ENCODE measurements around the gene ADGRA1. TPM values are rescaled to one million over a fixed set of nuclear protein-coding genes. Genes with fewer than 3 reads are reported as not detected.

ADGRA1 gene, protein sequence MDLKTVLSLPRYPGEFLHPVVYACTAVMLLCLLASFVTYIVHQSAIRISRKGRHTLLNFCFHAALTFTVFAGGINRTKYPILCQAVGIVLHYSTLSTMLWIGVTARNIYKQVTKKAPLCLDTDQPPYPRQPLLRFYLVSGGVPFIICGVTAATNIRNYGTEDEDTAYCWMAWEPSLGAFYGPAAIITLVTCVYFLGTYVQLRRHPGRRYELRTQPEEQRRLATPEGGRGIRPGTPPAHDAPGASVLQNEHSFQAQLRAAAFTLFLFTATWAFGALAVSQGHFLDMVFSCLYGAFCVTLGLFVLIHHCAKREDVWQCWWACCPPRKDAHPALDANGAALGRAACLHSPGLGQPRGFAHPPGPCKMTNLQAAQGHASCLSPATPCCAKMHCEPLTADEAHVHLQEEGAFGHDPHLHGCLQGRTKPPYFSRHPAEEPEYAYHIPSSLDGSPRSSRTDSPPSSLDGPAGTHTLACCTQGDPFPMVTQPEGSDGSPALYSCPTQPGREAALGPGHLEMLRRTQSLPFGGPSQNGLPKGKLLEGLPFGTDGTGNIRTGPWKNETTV
- total RNA-seq = under 1 TPM; 0.14 to 0.23 TPM

DNA sequence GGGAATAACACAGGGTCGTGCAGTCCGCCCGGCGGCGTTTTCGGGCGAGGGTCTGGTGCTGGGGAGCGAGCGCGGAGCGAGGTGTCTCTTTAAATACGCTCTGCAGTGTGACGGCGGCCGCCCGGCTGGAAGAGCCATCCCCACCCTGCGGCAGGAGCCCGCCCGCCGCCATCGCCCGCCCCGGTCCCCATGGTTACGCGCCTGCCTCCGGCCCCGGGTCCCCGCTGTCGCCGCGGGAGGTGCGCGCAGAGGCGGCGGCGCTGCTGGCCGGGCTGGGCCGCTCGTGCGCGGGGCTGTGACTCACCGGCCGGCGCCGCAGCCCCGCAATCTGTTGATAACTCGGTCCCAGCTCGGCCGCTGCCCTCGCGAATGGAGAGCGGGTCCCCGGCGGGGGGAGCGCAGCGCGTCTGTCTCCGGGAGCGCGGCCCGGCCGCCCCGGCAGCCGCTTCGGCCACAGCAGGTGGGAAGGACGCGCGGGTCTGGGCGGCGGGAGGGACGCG lies at the start of gene ADGRA1:
TSS of gene ADGRA1 (plus strand) at position 246 of the 500 bp plus-strand sequence. CDS start 986 bp downstream, outside the sequence.
- H3K27ac ChIP-seq = no peak within 1 kb of the TSS
- peaks cover 46% of the 10 kb centered on the region for H3K27me3 ChIP-seq (replicated peaks; ENCODE audit: insufficient read depth)
- intact Hi-C loops (cut with DNase I) = no loop called here
- under 1% methylated on average over 16 of the region's 72 CpGs for WGBS
- no peak for DNase-seq (ENCODE audit: low spot score)
- H3K4me1 ChIP-seq (replicated peaks) = no peaks in the 10 kb centered on the region
- TF ChIP-seq POLR2AphosphoS5 (IDR thresholded peaks at IDR 0.05) = no peak
- TF ChIP-seq POLR2A (IDR thresholded peaks at IDR 0.05) = no peak
- TF ChIP-seq, protein P1, sequence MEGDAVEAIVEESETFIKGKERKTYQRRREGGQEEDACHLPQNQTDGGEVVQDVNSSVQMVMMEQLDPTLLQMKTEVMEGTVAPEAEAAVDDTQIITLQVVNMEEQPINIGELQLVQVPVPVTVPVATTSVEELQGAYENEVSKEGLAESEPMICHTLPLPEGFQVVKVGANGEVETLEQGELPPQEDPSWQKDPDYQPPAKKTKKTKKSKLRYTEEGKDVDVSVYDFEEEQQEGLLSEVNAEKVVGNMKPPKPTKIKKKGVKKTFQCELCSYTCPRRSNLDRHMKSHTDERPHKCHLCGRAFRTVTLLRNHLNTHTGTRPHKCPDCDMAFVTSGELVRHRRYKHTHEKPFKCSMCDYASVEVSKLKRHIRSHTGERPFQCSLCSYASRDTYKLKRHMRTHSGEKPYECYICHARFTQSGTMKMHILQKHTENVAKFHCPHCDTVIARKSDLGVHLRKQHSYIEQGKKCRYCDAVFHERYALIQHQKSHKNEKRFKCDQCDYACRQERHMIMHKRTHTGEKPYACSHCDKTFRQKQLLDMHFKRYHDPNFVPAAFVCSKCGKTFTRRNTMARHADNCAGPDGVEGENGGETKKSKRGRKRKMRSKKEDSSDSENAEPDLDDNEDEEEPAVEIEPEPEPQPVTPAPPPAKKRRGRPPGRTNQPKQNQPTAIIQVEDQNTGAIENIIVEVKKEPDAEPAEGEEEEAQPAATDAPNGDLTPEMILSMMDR (IDR thresholded peaks at IDR 0.05) = no peak
- no peaks in the 10 kb centered on the region for H3K9me3 ChIP-seq
- H3K36me3 ChIP-seq = no peaks in the 10 kb centered on the region
- H3K4me3 ChIP-seq = peak within 1 kb of the TSS in 1 of 2 donors; percentile 10

DNA sequence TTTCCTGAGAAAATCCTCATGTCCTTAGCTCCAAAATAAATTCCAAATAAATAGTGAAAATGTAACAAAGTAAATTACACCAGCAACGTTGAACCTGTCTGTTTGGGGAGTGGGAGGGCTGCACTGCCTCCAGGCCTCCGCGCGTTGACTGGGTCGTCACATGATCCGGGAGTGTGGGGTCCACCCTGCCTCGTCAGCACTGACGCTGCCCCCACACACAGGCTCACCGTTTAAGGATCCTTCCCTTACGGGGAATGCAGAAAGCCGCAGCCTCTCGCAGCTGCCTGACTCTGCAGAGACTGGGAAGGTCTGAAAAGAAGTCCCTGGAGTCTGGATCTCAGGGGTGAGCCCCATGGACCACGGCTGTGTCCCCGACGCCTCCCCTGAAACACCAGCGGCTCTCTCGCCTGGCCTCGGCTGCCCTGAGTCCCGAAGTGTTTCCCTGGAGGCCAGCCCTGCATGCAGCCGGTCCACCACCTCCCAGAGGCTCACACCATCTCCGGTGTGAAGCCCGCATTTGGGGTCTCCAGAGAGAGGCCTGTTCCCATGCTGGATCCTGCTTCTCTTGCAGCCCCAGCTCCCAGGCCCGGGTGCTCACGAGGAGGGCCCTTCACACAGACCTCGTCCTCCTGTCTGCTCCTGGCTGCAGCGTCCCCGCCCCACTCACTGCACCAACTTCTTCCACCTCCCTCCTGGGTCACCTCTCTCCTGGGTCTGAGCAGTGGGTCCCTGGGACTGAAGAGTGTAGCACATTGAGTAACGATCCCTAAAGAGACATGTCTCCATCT lies 49.5 kb upstream of the ADGRA1 start:
- Histone ChIP-seq H3K27me3 (replicated peaks; ENCODE audit: insufficient read depth) (peaks cover 18% of the 10 kb centered on the region), H3K4me3 (no peak overlapping the region), H3K4me1 (replicated peaks) (no peaks in the 10 kb centered on the region), H3K9me3 (no peaks in the 10 kb centered on the region), H3K27ac (no peak overlapping the region), H3K36me3 (no peaks in the 10 kb centered on the region)
- intact Hi-C loops (cut with DNase I) = no loop called here
- no peak for DNase-seq (ENCODE audit: low spot score)
- TF ChIP-seq POLR2A (IDR thresholded peaks at IDR 0.05) (no peak), POLR2AphosphoS5 (IDR thresholded peaks at IDR 0.05) (no peak)
- TF ChIP-seq, protein P1 (IDR thresholded peaks at IDR 0.05) = no peak
- WGBS = 74% methylated on average over 27 of the region's 28 CpGs

DNA sequence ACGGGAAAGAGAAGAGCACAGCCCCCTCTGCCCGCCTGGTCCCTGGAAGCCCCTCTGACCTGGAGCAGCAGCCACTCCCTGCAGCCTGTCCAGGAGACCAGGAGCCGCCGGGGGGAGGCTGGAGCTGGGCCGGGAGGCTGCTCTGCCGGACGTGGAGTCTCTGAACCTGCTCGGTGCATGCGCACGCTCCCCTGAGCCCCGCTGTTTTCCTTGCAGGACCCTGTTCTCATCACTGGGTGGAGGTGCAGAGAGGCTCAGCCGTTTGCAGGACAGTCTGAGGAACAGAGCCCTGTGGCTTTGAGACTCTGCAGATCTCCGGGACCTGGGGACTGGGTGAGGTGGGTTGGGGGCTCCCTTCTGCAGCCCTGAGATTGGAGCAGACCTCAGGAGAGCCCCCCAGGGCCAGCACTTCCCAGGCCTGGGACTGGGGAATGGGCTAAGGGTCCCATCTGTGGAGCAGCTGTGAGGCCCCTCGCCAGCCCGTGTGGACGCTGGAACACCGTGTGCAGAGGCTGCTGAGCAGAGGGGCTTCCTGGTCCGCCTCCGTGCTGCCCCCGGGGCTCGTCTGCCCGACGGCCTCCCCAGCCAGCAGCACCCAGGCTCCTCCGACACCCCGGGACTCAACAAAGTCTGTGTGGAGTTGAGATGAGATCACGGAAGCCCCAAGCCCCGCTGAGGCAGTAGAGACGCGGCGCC lies 48.5 kb upstream of the ADGRA1 start:
- WGBS = 55% methylated on average over 29 of the region's 30 CpGs
- no peaks in the 10 kb centered on the region for H3K36me3 ChIP-seq
- no peak for TF ChIP-seq POLR2A (IDR thresholded peaks at IDR 0.05)
- TF ChIP-seq, protein P1 (IDR thresholded peaks at IDR 0.05) = no peak
- no peak for TF ChIP-seq POLR2AphosphoS5 (IDR thresholded peaks at IDR 0.05)
- H3K4me1 ChIP-seq (replicated peaks) = no peaks in the 10 kb centered on the region
- no peak overlapping the region for H3K4me3 ChIP-seq
- H3K27ac ChIP-seq = no peak overlapping the region
- no peak for DNase-seq (ENCODE audit: low spot score)
- no peaks in the 10 kb centered on the region for H3K9me3 ChIP-seq
- intact Hi-C loops (cut with DNase I) = no loop called here
- H3K27me3 ChIP-seq (replicated peaks; ENCODE audit: insufficient read depth) = peaks cover 20% of the 10 kb centered on the region

DNA sequence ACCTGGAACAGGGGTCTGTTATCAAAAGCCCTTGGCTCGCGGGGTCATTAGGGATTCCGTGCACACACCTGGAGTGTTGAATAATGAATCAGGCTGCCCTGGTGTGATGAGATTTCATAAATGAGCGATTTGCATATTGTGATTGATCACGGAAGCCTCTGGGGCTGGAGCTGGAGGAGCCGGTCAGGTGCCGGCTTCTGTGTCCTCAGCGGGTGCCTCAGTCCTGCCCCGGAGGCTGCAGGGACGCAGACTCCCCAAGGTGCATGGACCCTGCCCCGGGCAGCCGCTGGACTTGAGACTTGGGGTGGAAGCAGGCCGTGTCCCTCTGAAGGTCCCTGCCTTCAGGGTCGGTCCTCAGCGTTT lies 47.9 kb upstream of the ADGRA1 start:
- Histone ChIP-seq H3K4me1 (replicated peaks) (no peaks in the 10 kb centered on the region), H3K27ac (no peak overlapping the region), H3K36me3 (no peaks in the 10 kb centered on the region), H3K9me3 (no peaks in the 10 kb centered on the region), H3K4me3 (no peak overlapping the region), H3K27me3 (replicated peaks; ENCODE audit: insufficient read depth) (peaks cover 22% of the 10 kb centered on the region)
- TF ChIP-seq, protein P1 (IDR thresholded peaks at IDR 0.05) = no peak
- TF ChIP-seq POLR2A (IDR thresholded peaks at IDR 0.05) (no peak), POLR2AphosphoS5 (IDR thresholded peaks at IDR 0.05) (no peak)
- intact Hi-C loops (cut with DNase I) = no loop called here
- DNase-seq (ENCODE audit: low spot score) = no peak
- 76% methylated on average over 15 of the region's 15 CpGs for WGBS

Data from prostate gland (tissue), 2 donors.